GM21825 (cell line): ENCODE measurements around the gene BOC.

ENCODE experiments used
- ATAC-seq: cut with Tn5 transposase; IDR thresholded peaks from one replicate; pipeline ENCODE4 v1.9.1; 2021; ENCODE audit warnings: mild to moderate bottlenecking, moderate library complexity; ENCODE audit not compliant: unreplicated experiment

Gene BOC

DNA sequence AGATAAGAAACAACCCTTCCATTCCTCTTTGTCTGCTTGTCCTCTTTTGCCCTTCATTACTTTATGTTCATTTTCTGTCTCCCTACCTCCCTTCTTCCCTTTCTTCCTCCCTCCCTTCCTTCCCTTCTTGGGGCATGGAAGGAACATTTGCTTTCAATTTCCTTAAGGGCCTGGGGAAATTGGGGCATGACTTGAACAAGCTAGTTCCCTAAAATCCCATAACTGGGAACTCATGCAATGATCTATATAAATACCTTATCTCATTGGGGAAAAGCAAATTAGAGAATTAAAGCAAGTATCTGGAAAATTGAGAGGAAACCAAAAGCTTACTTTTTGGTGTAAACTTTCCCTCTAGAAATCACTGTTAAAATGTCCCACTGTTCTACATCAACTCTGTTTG lies 35.7 kb downstream of the BOC start:
- no peak for ATAC-seq

GRCh38 chr3:113247675-113248458 lies 36.5 kb downstream of the BOC start:
- ATAC-seq, result no peak

GRCh38 chr3:113249111-113249510 lies 37.8 kb downstream of the BOC start:
- ATAC-seq, result no peak

DNA sequence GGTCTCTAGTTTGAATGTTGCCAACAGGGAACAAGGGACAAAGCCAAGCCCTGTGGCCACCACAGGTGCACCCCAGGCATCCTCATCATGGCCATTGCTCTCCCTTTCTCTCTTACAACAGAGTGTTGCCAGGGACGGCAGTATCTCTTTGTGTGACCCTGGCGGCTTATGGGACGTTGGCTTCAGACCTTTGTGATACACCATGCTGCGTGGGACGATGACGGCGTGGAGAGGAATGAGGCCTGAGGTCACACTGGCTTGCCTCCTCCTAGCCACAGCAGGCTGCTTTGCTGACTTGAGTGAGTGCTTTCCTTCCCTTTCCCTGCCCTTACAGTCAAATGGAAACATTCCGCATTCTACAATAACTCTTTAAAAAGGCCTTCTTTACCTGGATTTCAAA lies 38.2 kb downstream of the BOC start:
- ATAC-seq, result no peak

DNA sequence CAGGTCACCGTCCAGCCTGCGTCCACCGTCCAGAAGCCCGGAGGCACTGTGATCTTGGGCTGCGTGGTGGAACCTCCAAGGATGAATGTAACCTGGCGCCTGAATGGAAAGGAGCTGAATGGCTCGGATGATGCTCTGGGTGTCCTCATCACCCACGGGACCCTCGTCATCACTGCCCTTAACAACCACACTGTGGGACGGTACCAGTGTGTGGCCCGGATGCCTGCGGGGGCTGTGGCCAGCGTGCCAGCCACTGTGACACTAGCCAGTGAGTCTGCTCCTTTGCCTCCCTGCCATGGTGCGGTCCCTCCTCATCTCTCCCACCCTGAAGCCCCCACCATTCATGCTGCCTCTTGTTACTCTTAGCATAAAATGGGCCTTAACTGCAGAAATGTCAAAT lies 39.2 kb downstream of the BOC start:
- no peak for ATAC-seq

- no peak for ATAC-seq
Measured at GRCh38 chr3:113251817-113252216, 40.5 kb downstream of the BOC start.

GRCh38 chr3:113252553-113252952 lies 41.2 kb downstream of the BOC start:
- ATAC-seq, result no peak

- ATAC-seq, result no peak
Measured at GRCh38 chr3:113253702-113254101, 42.3 kb downstream of the BOC start.

DNA sequence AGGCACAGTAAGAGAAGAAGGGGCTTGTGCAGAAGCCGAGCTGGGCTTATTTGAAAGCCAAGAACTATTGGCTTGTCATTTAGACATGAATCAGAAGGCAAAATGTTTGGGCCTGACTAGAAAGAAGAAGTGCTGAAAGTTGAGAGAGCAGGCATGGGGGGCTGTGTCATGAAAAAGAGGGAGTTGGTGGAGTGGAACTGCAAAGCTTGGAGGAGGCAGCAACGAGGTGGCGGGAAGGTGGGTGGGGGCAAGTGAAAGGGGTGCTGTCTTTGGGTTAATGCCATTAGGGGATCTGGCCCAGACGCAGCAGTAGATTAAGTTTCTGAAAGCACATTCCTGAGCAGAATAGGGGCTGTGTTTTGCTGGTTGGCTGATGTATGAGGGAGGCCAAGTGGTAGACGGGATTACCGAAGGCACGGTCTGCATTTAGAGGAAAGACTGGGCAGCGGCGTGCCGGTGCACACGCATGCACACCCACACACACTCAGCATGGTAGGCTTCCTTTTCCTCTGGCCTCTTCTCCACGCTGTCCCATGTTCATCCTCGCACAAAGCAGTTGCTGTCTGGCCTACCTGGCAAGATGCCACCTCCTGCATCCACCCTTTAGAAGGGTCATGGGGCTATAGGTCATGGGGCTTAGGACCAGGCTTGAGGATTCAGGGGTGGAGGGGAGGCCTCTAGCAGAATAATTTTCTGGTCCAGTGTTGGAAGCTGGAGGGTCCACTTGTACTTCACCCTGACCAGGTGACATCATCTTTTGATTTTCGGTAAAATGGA lies 43.0 kb downstream of the BOC start:
- ATAC-seq, result no peak

GRCh38 chr3:113255100-113255853 lies 43.9 kb downstream of the BOC start:
- no peak for ATAC-seq

DNA sequence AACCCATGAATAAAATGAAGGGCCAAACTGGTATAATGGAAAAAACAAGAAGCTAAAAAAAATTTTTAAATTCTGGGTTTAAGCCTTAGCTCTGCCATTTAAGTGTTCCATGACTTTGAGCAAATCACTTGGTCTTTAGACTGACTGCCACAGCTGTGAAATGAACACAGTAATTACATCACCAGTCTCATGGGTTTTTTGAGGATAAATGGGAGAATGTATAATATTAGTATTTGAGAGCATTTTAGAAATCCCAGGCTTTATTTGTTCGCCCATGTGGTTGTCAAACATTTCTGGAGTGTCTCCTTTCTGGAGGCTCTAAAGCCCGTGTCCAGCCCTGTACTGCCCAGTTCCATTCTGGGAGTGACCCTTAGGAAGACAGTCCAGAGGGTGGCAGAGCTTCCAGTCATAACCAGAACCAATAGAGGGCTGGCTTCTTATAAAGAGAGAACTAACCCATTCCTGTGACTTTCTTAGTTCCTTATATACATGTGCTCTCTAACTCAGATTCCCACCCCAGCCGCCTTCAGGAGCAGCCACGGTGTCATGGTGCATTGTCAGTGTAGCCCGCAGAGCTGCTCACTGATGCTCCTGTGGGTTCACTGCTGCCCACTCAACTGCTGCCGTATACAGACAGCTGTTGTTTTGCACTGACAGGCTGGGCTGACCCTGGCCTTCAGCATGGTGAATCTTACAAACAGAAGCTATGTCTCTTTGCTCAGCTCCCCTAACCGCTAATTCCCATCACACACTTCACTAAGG lies 44.7 kb downstream of the BOC start:
- no peak for ATAC-seq

DNA sequence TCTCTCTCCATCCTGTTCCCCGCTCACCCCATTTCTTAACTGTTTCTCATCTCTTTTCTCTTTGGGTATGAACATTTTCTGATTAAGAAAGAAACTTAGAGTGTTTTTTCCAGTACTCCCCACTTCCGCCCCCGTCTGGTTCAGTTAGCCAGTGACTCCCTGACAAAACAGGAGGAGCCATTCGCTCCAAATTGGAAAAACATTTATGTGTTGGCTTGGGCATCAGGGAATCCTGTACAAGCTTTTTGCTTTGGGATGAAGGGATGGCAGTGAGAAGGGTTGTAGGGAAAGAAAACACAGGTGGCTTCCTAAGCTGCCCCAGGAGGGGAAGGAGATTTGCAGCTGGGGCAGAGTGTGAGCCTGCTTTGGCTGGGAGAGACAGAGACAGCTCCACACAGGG lies 47.0 kb downstream of the BOC start:
- ATAC-seq, result no peak

- no peak for ATAC-seq
Measured at GRCh38 chr3:113259196-113259595, 47.8 kb downstream of the BOC start.

DNA sequence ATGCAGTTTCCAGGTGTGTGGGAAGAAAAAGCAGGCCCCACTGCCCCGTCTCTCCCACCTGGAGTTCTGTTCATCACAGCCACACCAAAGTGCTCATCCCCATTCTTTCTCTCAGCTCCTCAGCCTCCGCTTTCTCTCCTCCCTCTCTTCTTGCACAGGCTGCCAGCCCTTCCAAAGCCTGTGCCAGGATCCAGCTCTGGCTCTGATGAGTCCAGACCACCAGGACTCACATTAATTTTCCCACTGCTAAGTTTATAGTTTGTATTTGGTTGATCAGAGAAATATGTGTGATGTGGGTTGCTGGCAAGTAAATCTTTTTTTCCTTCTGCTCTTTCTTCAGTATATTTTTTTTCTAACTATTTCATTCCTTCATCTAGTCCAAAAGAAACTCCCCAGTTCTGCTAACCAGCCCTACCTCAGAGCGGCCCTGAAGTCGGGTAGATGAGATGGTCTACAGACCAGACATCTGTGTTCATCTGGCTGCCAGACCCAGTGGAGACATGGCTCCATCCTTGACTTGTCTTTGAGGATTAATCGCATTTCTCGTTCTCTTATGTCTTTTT lies 49.8 kb downstream of the BOC start:
- ATAC-seq, result no peak

DNA sequence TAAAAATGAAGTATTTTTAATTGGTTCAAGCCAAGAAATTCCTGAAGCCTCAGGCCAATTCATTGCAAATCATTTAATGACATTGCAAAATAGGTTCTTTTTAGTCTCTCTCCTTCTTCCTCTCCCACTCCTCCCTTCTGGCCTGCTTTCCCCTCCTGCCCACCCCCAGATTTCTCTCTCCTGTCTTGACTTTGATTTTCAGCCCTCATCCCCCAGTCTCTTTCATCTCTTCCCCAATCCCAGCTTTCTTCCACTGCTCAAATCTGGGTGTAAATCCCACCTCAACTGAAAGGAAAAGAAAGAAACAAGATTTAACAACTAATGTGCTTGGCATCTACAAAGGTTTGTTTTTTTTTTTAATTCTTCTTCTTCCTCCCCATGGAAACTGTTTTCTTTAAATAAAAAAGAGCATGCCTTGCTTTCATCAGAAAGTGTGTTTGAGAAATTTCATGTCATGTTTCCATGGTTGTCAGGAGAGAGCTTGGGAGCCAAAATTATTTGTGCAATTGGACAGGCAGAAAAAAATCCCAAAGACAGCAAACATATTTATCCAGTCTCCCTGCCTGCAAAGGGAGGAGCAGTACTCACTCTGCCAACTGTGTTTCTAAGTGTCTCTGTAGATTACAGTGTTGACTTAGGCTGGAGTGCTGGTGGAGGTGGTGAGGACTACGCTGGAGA lies 50.4 kb downstream of the BOC start:
- no peak for ATAC-seq

DNA sequence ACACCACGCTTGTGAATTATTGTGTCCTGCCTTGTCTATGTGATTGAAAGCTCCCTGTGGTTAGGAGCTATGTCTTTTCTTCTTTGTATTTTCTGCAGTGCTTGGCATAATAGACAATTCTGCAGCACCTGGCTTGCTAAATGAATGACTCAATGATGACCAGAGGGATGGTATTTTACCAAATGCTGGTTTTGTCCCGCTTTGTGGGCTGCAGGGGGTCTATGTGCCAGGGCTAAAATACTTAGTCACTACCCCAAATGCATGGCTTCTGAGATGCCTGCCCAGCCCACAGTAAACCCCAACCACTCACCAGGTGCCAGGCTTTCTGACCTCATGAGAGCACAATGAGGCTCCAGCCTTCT lies 50.9 kb downstream of the BOC start:
- no peak for ATAC-seq

DNA sequence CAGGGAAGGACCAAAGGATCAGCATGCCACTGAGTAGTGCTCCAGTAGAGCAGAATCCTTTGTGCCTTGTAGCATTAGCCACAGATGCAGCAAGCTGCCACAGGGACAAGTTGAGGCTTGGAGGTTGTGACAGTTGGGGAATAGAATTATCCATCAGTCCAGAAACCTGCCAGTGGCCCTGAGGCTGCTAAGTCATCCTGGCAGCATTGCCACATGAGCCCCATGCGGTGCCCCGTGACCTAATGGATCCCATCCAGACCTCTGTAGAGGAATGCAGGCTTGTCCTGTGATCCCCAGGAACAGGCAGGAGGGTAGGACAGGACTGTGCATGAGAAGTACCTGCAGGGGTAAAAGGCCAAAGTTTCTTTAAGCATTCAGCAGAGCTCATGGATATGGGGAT lies 51.7 kb downstream of the BOC start:
- ATAC-seq, result no peak

DNA sequence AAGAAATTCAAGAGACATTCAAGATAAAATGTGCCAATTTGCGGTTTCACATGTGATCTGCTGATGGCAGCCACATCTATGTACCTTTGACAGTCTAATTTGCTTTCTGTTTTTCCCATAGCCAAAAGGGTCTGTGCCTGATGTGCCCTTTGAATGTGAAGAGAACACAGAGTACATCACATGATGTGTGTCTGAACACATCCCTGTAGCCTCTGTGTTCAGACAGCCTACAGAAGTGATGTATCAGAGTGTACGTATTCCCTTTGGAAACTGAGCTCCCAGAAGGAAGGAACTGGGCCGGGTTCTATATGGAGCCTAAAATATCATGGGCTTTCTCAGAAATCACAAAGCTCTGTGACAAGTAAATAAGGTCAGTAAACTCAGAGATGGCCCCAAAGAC lies 52.4 kb downstream of the BOC start:
- ATAC-seq, result no peak

DNA sequence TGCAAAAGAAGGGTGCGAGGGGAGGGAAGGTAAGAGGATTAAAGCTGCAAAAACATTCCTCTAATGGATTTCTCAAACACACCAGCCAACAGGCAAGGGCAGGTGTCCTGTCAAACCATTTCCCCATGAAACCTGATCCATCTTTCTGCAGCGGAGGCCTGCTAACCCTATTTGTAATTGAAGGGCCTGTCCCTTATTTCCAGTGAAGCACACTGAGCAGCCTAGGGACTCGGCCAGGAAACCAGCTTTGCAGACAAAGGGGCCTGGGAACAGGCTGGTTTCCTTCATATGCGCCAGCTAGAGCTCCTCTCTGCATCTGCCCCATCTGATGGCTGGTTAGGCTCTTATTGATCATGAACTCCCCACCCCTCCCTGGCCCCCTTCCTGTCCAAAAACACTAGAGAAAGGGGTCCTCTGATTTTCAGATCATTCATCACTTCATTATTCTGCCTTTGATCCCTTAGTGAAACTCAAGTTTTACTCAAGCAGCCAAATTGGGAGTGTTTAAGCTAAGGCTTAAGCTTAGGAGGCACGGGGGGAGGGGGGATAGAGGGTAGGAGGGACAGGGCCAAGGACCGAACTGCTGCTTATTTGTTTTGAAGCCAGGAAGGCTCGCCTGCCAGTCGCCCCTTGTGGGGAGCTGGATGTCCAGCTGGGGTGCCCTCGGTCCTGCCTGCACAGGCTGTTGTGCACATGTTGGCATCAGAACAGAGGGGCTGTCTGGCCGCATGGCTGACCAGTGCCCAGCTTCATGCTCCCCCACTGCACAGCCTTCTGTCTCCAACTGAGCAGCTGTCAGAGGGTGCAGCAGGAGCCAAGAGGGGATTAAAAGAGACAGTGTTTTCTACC lies 53.1 kb downstream of the BOC start:
- ATAC-seq, result no peak
